HG02840 (cell line): Measurements from ENCODE around the gene C18orf32.
A peak's percentile ranks its signal among the peaks of the same experiment; 100 is the strongest.
"Not testable (repeated sequence)": the region's sequence is repeated elsewhere in the genome, so short reads cannot be mapped to it uniquely, and the experiment has no call there.

ENCODE experiments used
- ATAC-seq: cut with Tn5 transposase; IDR thresholded peaks from one replicate; pipeline ENCODE4 v1.9.1; 2021; ENCODE audit warnings: mild to moderate bottlenecking, moderate library complexity, moderate number of reproducible peaks; ENCODE audit not compliant: unreplicated experiment, low FRiP score

The C18orf32 gene

DNA sequence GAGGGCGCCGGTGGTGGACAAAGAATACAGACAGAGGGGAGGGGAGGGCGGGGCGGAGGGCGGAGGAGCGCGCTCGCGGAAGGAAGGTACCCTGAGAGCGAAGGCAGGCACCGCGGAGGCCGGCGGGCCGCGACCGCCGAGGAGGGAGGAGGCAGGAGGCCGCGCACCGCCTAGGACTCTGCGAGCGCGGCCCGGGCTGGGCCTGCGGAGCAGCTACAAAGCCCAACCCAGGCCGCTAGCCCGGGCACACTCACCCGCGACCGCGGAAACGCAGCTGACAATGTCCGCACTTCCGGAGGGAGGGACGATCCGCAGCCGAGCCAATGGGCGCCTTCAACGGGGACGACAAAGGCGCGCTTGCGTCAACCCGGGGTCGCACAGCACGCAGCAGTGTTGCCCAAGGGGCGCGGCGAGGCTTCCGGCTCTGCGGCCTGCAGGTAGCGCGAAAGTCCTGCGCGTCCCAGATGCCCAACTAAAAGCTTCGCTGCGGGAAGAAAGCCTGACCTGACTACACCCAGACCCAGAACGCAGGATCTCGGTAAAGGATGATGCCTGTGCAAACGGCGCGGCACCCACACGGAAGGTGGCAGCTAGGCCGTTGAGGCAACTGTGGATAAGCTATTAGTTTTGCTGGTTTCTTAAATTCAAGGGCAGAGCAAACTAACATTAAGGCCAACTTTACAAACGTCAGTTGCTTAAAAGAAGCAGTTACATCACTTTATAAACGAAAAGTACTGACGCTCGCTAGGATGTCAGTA, at the start of gene C18orf32:
Gene C18orf32 (minus strand): TSS at position 282 of the 758 bp plus-strand sequence. CDS start 3,486 bp downstream, outside the sequence.
- peak; percentile 95 for ATAC-seq

DNA sequence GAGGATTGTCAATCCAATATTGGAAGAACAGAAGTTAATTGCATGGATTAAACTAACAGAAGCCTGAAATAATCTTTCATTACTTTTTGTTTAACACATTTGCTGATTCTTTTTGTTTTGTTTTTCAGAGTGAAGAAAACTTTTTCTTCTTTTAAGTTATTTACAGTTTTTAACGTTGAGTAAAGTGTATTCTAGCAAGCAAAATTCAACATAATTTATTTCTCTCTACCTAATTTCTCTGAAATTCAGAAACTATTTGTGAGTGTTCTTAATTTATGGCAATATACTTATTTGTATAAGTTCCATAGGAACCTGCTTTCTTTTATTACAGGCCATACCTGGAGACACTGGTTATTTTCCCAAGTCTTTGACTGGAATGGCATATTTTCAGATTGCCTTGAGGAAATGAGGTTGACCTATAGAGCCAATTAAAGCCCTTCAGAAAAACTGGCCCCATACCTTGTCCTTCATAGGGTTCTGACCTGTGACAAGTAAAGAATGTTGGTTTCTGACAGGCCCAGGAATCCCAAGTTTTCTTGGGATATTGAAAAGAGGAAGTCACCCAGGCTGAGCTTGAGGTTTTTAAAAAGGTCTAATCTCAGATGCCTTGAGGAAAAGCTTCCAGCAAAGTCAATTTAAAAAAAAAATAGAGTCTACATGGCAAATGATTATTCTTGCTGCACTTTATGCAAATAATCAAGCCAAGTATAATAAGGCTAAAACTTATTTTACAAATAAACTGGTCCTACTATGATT, 48.0 kb upstream of the C18orf32 start:
- ATAC-seq, result no peak

DNA sequence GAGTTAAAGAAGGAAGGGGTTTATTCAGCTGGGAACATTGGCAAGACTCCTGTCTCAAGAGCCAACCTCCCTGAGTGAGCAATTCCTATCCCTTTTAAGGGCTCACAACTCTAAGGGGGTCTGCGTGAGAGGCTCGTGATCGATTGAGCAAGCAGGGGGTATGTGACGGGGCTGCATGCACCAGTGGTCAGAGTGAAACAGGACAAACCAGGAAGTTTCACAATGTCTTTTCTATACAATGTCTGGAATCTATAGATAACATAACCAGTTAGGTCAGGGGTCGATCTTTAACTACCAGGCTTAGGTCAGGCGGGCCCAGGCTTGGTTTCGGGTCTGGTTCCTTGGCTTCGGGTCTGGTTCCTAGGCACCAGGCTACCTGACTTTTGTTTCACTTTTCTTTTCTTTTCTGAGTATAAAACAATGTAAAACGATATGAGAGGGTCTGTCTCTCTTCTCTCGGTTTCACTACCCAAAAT, 44.7 kb upstream of the C18orf32 start:
- ATAC-seq, result no peak

DNA sequence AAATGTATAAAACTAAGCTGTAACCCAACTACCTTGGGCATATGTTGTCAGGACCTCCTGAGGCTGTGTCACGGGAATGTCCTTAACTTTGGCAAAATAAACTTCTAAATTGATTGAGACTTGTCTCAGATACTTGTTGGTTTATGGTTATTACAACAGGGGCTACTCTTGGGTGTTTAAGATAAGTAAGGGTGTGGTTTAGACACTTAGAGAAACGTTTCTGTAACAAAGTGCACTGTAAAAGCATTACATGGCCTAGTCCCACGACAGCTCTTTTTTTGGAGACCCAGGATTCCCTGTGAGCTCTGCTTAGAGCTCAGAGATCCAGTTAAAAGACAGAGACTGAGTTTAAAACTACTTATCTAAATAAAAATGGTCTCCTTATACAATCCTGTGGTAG, 42.6 kb upstream of the C18orf32 start:
- ATAC-seq, result no peak

DNA sequence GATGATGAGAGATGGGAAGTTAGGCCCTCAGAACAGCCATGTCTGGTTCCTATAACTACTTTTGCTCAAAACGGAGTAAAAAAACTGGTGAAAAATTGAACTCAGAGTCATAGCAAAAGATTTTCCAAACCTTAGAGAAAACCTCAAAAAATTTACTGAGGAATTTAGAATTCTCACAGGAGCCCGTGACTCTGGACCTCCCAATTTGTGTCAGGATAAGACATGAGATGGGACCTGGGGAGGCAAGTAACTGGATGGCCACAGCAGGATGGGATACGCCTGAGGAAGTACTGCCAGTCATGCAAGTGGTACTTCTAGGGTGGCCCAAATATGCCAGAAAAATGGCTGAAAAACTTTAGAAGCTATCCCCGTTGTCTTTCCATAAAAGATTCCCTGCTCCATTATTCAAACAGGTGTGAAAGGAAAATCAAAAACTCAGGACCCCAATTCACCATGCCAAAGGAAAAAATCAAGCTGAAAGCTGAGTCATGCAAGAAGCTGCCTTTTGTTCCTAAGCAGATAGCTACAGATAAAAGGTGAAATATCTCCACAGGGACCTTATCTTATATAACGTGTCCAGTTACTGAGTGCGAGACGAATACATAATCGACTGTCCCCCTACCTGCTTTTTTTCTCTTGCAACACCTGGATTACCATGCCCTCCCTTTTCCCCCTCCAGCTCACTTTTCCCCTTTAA, 40.7 kb upstream of the C18orf32 start:
- no peak for ATAC-seq

DNA sequence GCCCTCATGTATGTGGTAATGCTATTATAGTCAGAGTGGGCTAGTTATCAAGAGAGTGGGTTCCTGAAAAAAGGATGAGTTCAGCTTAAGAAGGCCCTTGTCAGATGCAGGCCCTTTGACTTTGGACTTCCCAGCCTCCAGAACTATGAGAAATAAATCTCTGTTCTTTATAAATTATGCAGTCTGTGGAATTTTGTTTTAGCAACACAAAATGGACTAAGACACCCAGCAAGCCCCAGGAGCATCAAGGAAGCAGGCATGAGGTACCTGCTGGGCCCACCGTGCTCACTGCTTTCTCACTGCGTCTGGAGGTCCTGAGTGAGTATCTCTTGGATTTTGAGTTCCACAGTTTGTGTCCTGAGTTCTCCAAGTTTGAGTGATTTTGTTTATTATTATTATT, 38.9 kb upstream of the C18orf32 start:
- ATAC-seq, result no peak

DNA sequence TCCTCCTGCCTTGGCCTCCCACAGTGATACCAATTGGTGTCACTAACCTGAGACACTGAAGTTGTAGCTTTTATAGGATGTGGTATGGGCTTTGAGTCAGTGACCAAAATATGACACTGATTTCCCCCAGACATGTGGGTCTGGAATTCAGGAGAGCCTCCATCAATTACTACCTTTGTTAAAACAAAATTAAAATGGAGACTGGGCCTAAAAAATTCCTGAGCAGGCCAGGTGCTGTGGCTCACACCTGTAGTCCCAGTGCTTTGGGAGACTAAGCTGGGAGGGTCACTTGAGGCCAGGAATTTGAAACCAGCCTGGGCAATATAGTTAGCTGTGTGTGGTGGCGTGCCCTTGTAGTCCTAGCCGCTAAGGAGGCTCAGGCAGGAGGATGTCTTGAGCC, 37.9 kb upstream of the C18orf32 start:
- ATAC-seq, result no peak

DNA sequence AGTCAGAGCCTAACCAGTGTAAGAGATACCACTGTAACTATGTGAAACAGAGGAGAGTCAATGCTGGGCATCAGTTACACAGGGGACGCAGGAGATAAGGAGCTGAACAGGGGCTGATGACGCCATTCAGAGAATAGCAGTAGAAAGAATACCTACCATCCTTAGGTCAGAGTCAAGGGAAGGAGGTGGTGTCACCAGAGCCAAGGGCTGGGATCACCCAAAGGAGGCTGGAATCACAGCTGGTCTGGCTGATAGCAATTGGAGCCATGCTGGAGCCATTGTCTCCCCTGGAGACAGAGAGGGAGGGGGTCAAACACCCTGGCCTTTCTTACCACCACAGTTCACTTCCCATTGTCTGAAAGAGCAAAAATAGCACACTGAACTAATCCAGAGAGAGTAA, 37.3 kb upstream of the C18orf32 start:
- no peak for ATAC-seq

DNA sequence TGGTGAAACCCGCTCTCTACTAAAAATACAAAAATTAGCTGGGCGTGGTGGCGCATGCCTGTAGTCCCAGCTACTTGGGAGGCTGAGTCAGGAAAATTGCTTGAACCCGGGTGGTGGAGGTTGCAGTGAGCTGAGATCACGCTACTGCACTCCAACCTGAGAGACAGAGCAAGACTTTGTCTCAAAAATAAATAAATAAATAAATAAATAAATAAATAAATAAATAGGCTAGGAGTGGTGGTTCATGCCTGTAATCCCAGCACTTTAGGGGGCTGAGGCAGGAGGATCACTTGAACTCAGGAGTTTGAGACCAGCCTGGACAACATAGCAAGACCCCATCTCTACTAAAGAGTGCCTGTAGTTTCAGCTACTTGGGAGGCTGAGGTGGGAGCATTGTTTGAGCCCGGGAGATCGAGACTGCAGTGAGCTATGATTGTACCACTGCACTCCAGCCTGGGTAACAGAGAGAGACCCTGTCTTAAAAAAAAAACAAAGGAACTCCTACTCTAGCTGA, 36.6 kb upstream of the C18orf32 start:
- ATAC-seq, result not testable (repeated sequence)

DNA sequence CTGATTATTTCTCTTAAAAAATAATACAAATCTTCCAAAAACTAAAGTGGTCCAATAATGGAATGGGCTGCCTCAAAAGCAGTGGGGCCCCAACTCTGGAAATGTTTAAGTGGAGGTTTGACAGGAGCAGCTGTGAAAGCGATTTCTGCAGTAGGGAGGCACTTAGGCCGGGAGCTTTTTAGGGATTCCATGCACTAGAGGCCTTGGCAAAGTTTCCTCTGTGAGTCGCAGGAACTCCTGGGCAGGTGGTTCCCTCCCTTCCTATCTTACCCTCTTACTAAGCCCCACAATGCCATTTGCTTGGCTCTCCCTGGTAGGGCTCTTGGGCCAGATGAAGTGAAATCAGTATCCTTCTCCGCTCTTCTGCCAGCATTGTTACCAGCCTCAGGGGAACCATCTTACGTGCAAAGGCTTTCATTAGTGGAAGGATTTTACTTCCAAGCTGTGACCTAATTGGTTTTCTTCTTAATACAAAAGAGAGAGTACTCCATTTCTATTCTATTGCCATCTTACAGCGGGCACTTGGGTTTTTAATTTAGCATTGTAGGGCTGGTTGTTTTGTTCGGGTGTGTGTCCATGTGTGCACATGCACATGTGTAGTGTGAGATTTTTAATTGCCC, 34.3 kb upstream of the C18orf32 start:
- ATAC-seq, result no peak

DNA sequence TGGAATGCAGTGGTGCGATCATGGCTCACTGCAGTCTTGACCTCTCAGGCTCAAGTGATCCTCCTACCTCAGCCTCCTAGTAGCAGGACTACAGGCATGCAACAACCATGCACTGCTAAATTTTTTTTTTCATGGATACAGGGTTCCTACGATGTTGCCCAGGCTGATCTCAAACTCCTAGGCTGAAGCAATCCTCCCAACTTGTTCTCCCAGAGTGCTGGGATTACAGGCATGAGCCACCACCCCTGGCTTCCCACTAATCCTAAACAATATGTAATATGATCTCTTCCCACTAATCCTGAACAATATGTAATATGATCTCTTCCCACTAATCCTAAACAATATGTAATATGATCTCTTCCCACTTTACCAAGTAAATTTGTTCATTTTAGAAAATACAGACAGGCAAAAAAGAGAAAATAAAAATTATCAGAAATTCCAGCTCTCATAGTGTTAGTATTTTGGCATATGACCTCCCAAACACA, 33.7 kb upstream of the C18orf32 start:
- no peak for ATAC-seq

DNA sequence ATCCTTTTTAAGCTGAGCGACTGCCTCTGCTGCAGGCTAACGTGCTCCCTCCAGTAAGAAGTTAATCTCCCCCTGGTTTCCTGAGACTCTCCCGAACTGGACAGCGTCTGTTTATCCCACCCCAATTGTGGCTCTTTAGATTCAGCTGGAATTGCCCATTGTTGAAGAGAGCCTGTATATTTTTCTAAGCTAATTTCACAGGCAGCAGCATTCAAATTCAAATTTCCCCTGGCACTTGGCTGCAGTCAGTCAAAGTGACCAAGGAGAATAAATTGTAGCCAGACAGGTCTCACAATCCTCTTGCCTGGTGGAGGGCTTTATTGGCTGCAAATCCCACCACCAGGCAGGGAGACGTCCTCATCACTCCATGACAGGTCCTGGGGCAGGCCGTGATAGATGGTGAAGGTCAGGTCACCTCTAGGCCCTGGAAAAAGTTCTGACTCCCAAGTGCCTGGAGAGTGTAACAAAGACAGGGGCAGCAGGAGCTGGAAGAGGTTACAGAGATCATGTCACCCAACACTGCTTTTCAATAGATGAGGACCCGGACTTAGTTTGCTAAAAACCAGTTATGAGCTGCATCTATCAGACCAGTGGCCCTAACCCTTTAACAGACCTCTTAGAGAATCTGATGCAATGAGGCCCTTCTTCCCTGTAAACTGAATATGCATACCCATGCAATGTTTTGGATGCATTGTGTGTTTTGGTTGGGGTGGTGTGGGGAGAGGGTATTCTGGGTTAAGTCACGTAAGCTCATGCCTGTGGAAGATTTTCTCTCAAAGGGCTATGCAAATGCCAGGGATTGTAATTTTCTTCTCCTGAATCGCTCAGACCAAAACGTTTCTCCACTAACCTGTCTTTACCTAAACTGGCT, 32.3 kb upstream of the C18orf32 start:
- no peak for ATAC-seq

DNA sequence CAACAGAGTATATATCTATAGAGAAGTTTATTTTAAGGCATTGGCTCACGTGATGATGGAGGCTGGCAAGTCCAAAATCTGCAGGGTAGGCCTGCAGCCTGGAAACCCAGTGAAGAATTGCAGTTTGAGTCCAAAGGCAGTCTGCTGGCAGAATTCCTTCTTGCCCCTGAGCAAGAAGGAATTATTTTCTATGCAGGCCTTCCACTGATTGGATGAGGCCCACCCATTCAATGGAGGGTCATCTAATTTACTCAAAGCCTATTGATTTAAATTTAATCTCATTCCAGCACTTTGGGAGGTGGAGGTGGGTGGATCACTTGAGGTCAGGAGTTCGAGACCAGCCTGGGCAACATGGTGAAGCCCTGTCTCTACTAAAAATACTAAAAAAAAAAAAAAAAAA, 30.4 kb upstream of the C18orf32 start:
- ATAC-seq, result no peak

DNA sequence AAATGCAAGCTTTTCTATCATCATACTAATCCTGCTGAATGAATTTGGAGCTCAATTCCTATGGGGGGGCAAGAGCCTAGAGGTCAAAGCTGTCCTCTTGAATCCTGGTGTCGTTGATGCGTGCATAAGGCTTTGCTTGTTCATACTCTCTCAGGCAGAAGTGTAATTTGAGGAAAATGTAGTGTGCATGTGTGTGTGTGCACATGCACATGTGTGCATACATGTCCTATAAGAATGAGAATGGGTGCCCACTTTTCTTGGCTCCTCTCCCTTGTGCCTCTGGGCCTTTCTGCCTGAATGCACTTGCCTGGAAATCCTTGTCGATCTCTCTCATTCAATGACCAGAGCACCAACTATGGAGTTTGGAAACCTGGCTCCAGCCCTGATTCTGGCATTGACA, 28.5 kb upstream of the C18orf32 start:
- no peak for ATAC-seq

DNA sequence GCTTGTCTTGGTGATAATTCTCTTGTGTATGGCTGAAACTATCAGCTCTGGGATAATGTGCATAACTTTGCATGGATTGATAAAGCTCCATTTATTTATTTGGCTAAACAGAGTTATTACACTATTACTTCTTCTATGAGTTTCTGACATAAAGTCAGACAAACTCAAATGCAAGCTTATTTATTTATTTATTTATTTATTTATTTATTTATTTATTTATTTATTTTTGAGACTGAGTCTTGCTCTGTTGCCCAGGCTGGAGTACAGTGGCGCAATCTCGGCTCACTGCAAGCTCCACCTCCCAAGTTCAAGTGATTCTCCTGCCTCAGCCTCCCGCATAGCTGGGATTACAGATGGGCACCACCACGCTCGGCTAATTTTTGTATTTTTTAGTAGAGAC, 28.0 kb upstream of the C18orf32 start:
- ATAC-seq, result not testable (repeated sequence)

DNA sequence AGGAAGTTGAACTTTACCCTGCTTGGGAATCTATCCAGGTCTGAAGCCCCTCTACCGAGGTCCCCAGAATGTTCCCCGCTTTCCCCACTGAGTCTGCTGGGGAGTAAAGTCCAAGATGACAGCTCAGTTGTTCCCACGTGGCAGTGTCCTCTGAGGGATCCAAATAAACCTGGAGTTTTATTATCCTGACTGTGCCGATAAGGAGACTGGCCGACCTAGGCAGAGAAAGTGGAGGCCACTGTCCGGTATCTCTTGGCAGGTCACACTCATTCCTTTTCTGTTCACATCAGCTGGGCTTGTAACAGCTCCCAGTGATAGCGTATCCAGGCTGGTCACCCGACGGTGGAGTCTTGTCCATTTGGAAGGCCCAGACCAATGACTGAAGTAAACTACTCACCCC, 27.5 kb upstream of the C18orf32 start:
- ATAC-seq, result no peak

DNA sequence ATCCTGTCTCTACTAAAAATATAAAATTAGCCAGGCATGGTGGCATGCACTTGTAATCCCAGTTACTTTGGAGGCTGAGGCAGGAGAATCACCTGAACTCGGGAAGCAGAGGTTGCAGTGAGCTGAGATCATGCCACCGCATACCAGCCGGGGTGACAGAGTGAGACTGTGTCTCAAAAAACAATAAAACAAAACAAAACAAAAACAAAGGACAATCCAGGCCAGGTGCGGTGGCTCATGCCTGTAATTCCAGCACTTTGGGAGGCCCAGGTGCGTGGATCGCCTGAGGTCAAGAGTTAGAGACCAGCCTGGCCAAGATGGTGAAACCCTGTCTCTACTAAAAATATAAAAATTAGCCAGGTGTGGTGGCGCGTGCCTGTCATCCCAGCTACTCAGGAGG, 25.8 kb upstream of the C18orf32 start:
- not testable (repeated sequence) for ATAC-seq

DNA sequence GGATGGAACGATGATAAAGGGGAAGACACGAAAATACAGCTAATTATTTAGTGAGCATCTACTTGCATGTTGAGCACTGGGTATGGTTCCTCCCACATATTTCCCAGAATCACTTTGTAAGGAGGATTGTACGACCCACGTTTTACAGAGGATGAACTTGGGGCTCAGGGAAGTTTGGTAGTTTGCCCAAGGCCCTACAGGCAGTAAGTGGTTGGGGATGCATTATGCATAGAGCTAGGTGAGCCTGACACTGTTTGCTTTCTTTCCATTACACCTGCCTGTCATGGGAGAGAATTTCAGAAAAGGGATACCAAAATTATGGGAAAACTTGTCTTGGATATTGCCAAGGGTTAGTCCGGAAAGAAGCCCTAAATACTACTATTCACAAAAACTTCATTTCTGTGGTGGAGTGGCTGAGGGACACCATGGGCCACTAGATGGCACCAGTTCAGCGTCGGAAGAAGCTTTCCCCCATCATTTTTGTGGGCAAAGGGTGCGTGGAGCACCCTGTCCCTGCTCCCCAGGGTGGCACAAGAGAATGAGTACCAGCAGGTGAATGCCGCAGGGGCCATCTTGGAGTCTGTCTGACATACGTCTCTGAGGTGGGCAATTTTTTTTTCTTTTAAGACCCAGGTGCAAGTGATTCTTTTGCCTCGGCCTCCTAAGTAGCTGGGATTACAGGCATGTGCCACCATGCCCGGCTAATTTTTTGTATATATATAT, 23.5 kb upstream of the C18orf32 start:
- ATAC-seq, result no peak

DNA sequence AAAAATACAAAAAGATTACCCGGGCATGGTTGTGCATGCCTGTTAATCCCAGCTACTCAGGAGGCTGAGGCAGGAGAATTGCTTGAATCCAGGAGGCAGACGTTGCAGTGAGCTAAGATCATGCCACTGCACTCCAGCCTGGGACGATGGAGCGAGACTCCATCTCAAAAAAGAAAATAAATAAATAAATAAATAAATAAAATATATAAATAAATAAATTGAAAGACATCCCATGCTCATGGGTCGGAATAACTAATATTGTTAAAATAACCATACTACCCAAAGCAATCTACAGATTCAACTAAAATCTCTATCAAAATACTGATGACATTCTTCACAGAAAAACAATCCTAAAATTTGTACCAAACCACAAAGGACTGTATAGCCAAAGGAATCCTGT, 19.4 kb upstream of the C18orf32 start:
- ATAC-seq, result not testable (repeated sequence)
